WTC11 (cell line): ENCODE results near the gene SYT7. TPM values are rescaled to one million over a fixed set of nuclear protein-coding genes. Genes with fewer than 3 reads are reported as not detected.

Experiments
- ATAC-seq: fragments of 200-7000 bp; cut with Tn5 transposase; 2 replicates; pipeline ENCODE4 v1.10.0; 2021; ENCODE audit warnings: mild to moderate bottlenecking, moderate library complexity
- CTCF ChIA-PET: fragments of 300-600 bp; sonication (Branson Sonifier 250); formaldehyde crosslinking; loops from one replicate; lab custom pipeline; 2021; ENCODE audit warnings: antibody characterized with exemption; lab: Charles Lee
- POLR2A ChIA-PET: fragments of 350-600 bp; sonication (Branson Sonifier 250); formaldehyde crosslinking; loops from one replicate; lab custom pipeline; 2021; ENCODE audit warnings: antibody characterized with exemption; lab: Charles Lee
- DNase-seq: peaks from one replicate; pipeline ENCODE4 v3.0.0; 2021; ENCODE audit warnings: low spot score
- H3K27ac Mint-ChIP-seq: 2 replicates; pipeline ENCODE4 v1.8.0; 2021; ENCODE audit warnings: mixed read lengths
- H3K27me3 Mint-ChIP-seq: 2 replicates; pipeline ENCODE4 v1.8.0; 2021; ENCODE audit warnings: low read depth, mild to moderate bottlenecking, moderate library complexity, mixed read lengths
- H3K36me3 Mint-ChIP-seq: 2 replicates; pipeline ENCODE4 v1.8.0; 2021; ENCODE audit warnings: mixed read lengths
- H3K4me1 Mint-ChIP-seq: 2 replicates; pipeline ENCODE4 v1.8.0; 2022; ENCODE audit warnings: mixed read lengths
- H3K4me3 Mint-ChIP-seq: 2 replicates; pipeline ENCODE4 v1.8.0; 2021; ENCODE audit warnings: mild to moderate bottlenecking, moderate library complexity, mixed read lengths
- H3K9me3 Mint-ChIP-seq: 2 replicates; pipeline ENCODE4 v1.8.0; 2021; ENCODE audit warnings: mixed read lengths
- ATF2 ChIP-seq: sonication (generic); formaldehyde crosslinking; IDR thresholded peaks from 2 replicates; pipeline ENCODE4 v1.8.1; 2022; ENCODE audit warnings: low read depth, missing genetic modification reagents, borderline replicate concordance
- CDX4 ChIP-seq: fragments of 250-450 bp; sonication (Bioruptor Pico); IDR thresholded peaks from 2 replicates; pipeline ENCODE4 v1.9.0; 2021; ENCODE audit warnings: moderate library complexity, mild to moderate bottlenecking, inconsistent platforms, borderline replicate concordance
- EMX1 ChIP-seq: fragments of 250-450 bp; sonication (Bioruptor Pico); IDR thresholded peaks from 2 replicates; pipeline ENCODE4 v1.8.0; 2021; ENCODE audit warnings: mild to moderate bottlenecking
- ETV6 ChIP-seq: sonication (generic); formaldehyde crosslinking; IDR thresholded peaks from 2 replicates; pipeline ENCODE4 v1.8.1; 2022; ENCODE audit warnings: mild to moderate bottlenecking, missing genetic modification reagents
- KAT7 ChIP-seq: sonication (generic); formaldehyde crosslinking; IDR thresholded peaks from 2 replicates; pipeline ENCODE4 v1.8.1; 2023; ENCODE audit warnings: missing genetic modification reagents, mild to moderate bottlenecking, borderline replicate concordance
- MXD4 ChIP-seq: fragments of 250-450 bp; sonication (Bioruptor Pico); IDR thresholded peaks from 2 replicates; pipeline ENCODE4 v1.8.0; 2021; ENCODE audit warnings: mild to moderate bottlenecking, moderate library complexity, borderline replicate concordance
- NFYB ChIP-seq: sonication (generic); formaldehyde crosslinking; conservative IDR thresholded peaks from 2 replicates; pipeline ENCODE4 v1.8.0; 2022; ENCODE audit warnings: low read depth, missing genetic modification reagents
- PRRX2 ChIP-seq: fragments of 250-450 bp; sonication (Bioruptor Pico); IDR thresholded peaks from 2 replicates; pipeline ENCODE4 v1.8.0; 2021; ENCODE audit warnings: mild to moderate bottlenecking
- RORB ChIP-seq: fragments of 250-450 bp; sonication (Bioruptor Pico); IDR thresholded peaks from 2 replicates; pipeline ENCODE4 v1.9.0; 2021; ENCODE audit warnings: mild to moderate bottlenecking
- SMAD4 ChIP-seq: sonication (generic); formaldehyde crosslinking; IDR thresholded peaks from 2 replicates; pipeline ENCODE4 v1.8.0; 2022; ENCODE audit warnings: mild to moderate bottlenecking, missing genetic modification reagents
- TEAD1 ChIP-seq: sonication (generic); formaldehyde crosslinking; IDR thresholded peaks from 2 replicates; pipeline ENCODE4 v1.8.0; 2022; ENCODE audit warnings: mild to moderate bottlenecking, missing genetic modification reagents
- TP53 ChIP-seq: sonication (generic); formaldehyde crosslinking; IDR thresholded peaks from 2 replicates; pipeline ENCODE4 v1.8.1; 2023; ENCODE audit warnings: mild to moderate bottlenecking, missing genetic modification reagents
- ZBTB21 ChIP-seq: sonication (generic); formaldehyde crosslinking; IDR thresholded peaks from 2 replicates; pipeline ENCODE4 v1.8.1; 2023; ENCODE audit warnings: mild to moderate bottlenecking, missing genetic modification reagents, borderline replicate concordance
- ZNF121 ChIP-seq: sonication (generic); formaldehyde crosslinking; IDR thresholded peaks from 2 replicates; pipeline ENCODE4 v1.8.0; 2023; ENCODE audit warnings: missing genetic modification reagents
- ZNF416 ChIP-seq: fragments of 250-450 bp; sonication (Bioruptor Pico); IDR thresholded peaks from 2 replicates; pipeline ENCODE4 v1.9.0; 2021; ENCODE audit warnings: mild to moderate bottlenecking, inconsistent platforms
- ZNF423 ChIP-seq: fragments of 250-450 bp; sonication (Bioruptor Pico); IDR thresholded peaks from 2 replicates; pipeline ENCODE4 v2.1.2; 2022; ENCODE audit warnings: mild to moderate bottlenecking, moderate library complexity
- ZNF425 ChIP-seq: fragments of 250-450 bp; sonication (Bioruptor Pico); conservative IDR thresholded peaks from 2 replicates; pipeline ENCODE4 v1.9.0; 2021; ENCODE audit warnings: mild to moderate bottlenecking
- total RNA-seq: library from RNA; stranded (reverse); gene quantifications from 3 replicates; pipeline ENCODE4 v1.2.3, GENCODE V29; 2021
- TF ChIP-seq, protein P1 (sequence below): sonication (generic); formaldehyde crosslinking; IDR thresholded peaks from 2 replicates; pipeline ENCODE4 v1.8.1; 2023; ENCODE audit warnings: mild to moderate bottlenecking, missing genetic modification reagents
- TF ChIP-seq, protein P2 (sequence below): sonication (generic); formaldehyde crosslinking; IDR thresholded peaks from 2 replicates; pipeline ENCODE4 v1.8.0; 2022; ENCODE audit warnings: mild to moderate bottlenecking, missing genetic modification reagents
- TF ChIP-seq, protein P3 (sequence below): sonication (generic); formaldehyde crosslinking; IDR thresholded peaks from 2 replicates; pipeline ENCODE4 v1.8.1; 2022; ENCODE audit warnings: low read depth, mild to moderate bottlenecking, moderate library complexity, missing genetic modification reagents, borderline replicate concordance
- TF ChIP-seq, protein P4 (sequence below): sonication (generic); formaldehyde crosslinking; IDR thresholded peaks from 2 replicates; pipeline ENCODE4 v1.8.1; 2022; ENCODE audit warnings: missing genetic modification reagents, borderline replicate concordance

The SYT7 gene
- total RNA-seq, 1 experiment from 2014 or later, result 12.5 TPM

GRCh38 chr11:61485080-61485479 is 95.8 kb downstream of the SYT7 start:
- ATAC-seq, result no peak
- DNase-seq, result no peak
- ChIA-PET POLR2A (no interaction called here), CTCF (interaction anchor here (0.9 to 11.7 kb wide), 5 partner anchors 28 to 153 kb away, joined by 3 to 552 read pairs (median 18); partner anchors contain the start of gene LRRC10B)
- Mint-ChIP-seq H3K27me3 (peaks cover 9% of the 10 kb centered on the region; the same call in 1 of the 2 replicates), H3K4me1 (peaks cover 52% of the 10 kb centered on the region), H3K9me3 (no peaks in the 10 kb centered on the region), H3K27ac (no peak overlapping the region), H3K36me3 (0 out of 2 replicates have a peak, but pooled peaks cover 2% of the 10 kb centered on the region), H3K4me3 (no peak overlapping the region)
- TF ChIP-seq ZNF121 (no peak), TP53 (no peak), MXD4 (CRISPR knock-in tag) (no peak), SMAD4 (CRISPR knock-in tag) (no peak), ZBTB21 (CRISPR knock-in tag) (no peak), EMX1 (CRISPR knock-in tag) (no peak), TEAD1 (CRISPR knock-in tag) (no peak), NFYB (CRISPR knock-in tag) (no peak), RORB (no peak), ZNF425 (no peak), ATF2 (CRISPR knock-in tag) (no peak), ZNF423 (CRISPR knock-in tag) (no peak), KAT7 (CRISPR knock-in tag) (no peak)
- TF ChIP-seq, protein P1, sequence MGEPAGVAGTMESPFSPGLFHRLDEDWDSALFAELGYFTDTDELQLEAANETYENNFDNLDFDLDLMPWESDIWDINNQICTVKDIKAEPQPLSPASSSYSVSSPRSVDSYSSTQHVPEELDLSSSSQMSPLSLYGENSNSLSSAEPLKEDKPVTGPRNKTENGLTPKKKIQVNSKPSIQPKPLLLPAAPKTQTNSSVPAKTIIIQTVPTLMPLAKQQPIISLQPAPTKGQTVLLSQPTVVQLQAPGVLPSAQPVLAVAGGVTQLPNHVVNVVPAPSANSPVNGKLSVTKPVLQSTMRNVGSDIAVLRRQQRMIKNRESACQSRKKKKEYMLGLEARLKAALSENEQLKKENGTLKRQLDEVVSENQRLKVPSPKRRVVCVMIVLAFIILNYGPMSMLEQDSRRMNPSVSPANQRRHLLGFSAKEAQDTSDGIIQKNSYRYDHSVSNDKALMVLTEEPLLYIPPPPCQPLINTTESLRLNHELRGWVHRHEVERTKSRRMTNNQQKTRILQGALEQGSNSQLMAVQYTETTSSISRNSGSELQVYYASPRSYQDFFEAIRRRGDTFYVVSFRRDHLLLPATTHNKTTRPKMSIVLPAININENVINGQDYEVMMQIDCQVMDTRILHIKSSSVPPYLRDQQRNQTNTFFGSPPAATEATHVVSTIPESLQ (CRISPR knock-in tag), result no peak
- TF ChIP-seq, protein P2, sequence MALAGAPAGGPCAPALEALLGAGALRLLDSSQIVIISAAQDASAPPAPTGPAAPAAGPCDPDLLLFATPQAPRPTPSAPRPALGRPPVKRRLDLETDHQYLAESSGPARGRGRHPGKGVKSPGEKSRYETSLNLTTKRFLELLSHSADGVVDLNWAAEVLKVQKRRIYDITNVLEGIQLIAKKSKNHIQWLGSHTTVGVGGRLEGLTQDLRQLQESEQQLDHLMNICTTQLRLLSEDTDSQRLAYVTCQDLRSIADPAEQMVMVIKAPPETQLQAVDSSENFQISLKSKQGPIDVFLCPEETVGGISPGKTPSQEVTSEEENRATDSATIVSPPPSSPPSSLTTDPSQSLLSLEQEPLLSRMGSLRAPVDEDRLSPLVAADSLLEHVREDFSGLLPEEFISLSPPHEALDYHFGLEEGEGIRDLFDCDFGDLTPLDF (CRISPR knock-in tag), result no peak
- TF ChIP-seq, protein P3, sequence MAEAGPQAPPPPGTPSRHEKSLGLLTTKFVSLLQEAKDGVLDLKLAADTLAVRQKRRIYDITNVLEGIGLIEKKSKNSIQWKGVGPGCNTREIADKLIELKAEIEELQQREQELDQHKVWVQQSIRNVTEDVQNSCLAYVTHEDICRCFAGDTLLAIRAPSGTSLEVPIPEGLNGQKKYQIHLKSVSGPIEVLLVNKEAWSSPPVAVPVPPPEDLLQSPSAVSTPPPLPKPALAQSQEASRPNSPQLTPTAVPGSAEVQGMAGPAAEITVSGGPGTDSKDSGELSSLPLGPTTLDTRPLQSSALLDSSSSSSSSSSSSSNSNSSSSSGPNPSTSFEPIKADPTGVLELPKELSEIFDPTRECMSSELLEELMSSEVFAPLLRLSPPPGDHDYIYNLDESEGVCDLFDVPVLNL, result no peak

- H3K9me3 Mint-ChIP-seq, result no peaks in the 10 kb centered on the region
- DNase-seq, result no peak
- peaks cover 47% of the 10 kb centered on the region for H3K4me1 Mint-ChIP-seq
- CTCF ChIA-PET, result interaction anchor here (1.3 to 11.7 kb wide), 6 partner anchors 28 to 153 kb away, joined by 3 to 552 read pairs (median 12); partner anchors contain the start of gene LRRC10B
- H3K36me3 Mint-ChIP-seq, result 0 out of 2 replicates have a peak, but pooled peaks cover 2% of the 10 kb centered on the region
- H3K27ac Mint-ChIP-seq, result no peak overlapping the region
- POLR2A ChIA-PET, result no interaction called here
- no peak for ATAC-seq
- no peak overlapping the region for H3K4me3 Mint-ChIP-seq
- H3K27me3 Mint-ChIP-seq, result peaks cover 9% of the 10 kb centered on the region; the same call in 1 of the 2 replicates
- TF ChIP-seq PRRX2 (CRISPR knock-in tag), result no peak
- TF ChIP-seq, protein P4, sequence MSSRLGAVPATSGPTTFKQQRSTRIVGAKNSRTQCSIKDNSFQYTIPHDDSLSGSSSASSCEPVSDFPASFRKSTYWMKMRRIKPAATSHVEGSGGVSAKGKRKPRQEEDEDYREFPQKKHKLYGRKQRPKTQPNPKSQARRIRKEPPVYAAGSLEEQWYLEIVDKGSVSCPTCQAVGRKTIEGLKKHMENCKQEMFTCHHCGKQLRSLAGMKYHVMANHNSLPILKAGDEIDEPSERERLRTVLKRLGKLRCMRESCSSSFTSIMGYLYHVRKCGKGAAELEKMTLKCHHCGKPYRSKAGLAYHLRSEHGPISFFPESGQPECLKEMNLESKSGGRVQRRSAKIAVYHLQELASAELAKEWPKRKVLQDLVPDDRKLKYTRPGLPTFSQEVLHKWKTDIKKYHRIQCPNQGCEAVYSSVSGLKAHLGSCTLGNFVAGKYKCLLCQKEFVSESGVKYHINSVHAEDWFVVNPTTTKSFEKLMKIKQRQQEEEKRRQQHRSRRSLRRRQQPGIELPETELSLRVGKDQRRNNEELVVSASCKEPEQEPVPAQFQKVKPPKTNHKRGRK (CRISPR knock-in tag), result no peak
- TF ChIP-seq CDX4, result no peak
- TF ChIP-seq, protein P3, result no peak
- no peak for TF ChIP-seq ZNF416
- TF ChIP-seq ETV6 (CRISPR knock-in tag), result no peak
These were observed 96.3 kb downstream of the SYT7 start for GRCh38 chr11:61484541-61484940.
